Measurements from ENCODE around the gene ITGB5. TPM values are rescaled to one million over a fixed set of nuclear protein-coding genes. Genes with fewer than 3 reads are reported as not detected.

Gene ITGB5
- total and polyA plus RNA-seq, 2 donors (not counting 1 experiment from before 2014, with no cell fraction given): 99.7 to 196 TPM

- TF ChIP-seq, protein P1, sequence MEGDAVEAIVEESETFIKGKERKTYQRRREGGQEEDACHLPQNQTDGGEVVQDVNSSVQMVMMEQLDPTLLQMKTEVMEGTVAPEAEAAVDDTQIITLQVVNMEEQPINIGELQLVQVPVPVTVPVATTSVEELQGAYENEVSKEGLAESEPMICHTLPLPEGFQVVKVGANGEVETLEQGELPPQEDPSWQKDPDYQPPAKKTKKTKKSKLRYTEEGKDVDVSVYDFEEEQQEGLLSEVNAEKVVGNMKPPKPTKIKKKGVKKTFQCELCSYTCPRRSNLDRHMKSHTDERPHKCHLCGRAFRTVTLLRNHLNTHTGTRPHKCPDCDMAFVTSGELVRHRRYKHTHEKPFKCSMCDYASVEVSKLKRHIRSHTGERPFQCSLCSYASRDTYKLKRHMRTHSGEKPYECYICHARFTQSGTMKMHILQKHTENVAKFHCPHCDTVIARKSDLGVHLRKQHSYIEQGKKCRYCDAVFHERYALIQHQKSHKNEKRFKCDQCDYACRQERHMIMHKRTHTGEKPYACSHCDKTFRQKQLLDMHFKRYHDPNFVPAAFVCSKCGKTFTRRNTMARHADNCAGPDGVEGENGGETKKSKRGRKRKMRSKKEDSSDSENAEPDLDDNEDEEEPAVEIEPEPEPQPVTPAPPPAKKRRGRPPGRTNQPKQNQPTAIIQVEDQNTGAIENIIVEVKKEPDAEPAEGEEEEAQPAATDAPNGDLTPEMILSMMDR (conservative IDR thresholded peaks at IDR 0.05 in 1 of 2, IDR thresholded peaks at IDR 0.05 in 1 of 2; ENCODE audit: low read depth in 1 of 2, low read length in 2 of 2): no peak
- no peak for TF ChIP-seq EZH2 (IDR thresholded peaks at IDR 0.05; ENCODE audit: low read length, missing control alignments)
- no peak overlapping the region for H3K4me3 ChIP-seq (replicated peaks in 1 of 4; ENCODE audit: control extremely low read depth in 1 of 4, insufficient read depth in 1 of 4, low read depth in 3 of 4, low read length in 4 of 4)
Measured at GRCh38 chr3:124813541-124813940, 73.6 kb downstream of the ITGB5 start.

DNA sequence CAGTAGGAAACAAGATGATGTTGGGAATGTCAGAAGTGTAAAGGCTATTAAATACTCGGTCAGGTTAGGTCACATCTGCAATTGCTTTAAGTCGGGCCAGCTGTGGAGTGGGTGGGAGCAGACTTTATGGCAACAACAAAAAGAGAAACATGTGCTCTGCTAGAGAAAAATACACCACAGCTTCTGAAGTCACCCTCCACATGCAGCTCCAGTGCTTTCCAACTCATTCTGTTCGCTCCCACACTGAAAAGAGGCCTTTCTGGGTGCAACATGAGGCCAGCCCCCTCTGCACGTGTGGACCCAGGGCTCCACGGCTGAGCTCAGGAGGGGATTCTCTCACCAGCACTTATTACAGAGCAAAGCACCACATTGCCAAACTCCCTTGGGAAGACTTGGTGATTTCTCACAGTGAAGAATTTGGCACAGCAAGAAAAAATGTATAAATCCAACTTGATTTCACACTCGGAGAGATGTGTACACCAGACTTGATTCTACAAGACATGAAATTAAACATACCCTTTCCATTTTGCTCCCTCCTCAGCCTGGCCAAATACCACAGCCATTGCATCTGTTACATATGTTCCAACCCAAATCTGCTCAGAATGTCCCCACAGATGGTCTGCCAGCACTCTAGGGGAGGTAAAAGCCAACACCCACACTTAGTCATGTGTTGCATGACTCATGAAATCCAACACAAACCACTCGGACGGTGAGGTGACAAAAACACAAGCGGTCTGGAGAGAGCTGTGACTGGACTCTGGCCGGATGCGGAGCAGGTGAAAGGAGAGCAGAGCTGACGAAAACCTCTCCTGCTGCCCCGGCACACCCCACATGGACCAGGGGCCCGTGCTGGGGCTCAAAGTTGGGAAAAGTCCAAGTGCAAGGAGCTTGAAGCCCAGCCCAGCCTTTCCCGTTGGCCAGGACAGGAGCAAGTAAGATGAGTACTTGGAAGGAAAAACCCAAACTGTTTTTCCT lies 74.6 kb downstream of the ITGB5 start:
- peak; percentile 97 to 99 for DNase-seq (ENCODE audit: low read depth in 2 of 2)
- H2AFZ ChIP-seq (ENCODE audit: low read length): no peak overlapping the region
- no peaks in the 10 kb centered on the region for H4K20me1 ChIP-seq (ENCODE audit: control insufficient read depth, extremely low read depth, insufficient read depth, low read length)
- no peaks in the 10 kb centered on the region for H3K9me3 ChIP-seq (ENCODE audit: control insufficient read depth, insufficient read depth, low read depth, low read length)
- no peak for TF ChIP-seq EZH2 (IDR thresholded peaks at IDR 0.05; ENCODE audit: low read length, missing control alignments)
- TF ChIP-seq, protein P1 (conservative IDR thresholded peaks at IDR 0.05 in 1 of 2, IDR thresholded peaks at IDR 0.05 in 1 of 2; ENCODE audit: low read depth in 1 of 2, low read length in 2 of 2): no peak
- peaks cover 24% of the 10 kb centered on the region for H3K4me1 ChIP-seq (ENCODE audit: control insufficient read depth, extremely low read depth, insufficient read depth, low read length)
- peak overlapping the region; percentile 33 for H3K9ac ChIP-seq (ENCODE audit: insufficient read depth, low read length)
- H3K4me2 ChIP-seq (ENCODE audit: extremely low read depth, insufficient read depth, low read length): peak overlapping the region; percentile 60
- no peaks in the 10 kb centered on the region for H3K79me2 ChIP-seq (ENCODE audit: control insufficient read depth, insufficient read depth, low read length)
- no peaks in the 10 kb centered on the region for H3K27me3 ChIP-seq (ENCODE audit: control insufficient read depth, insufficient read depth, low read length)
- peak overlapping the region; percentile 79 for H3K27ac ChIP-seq (ENCODE audit: insufficient read depth, low read length)
- H3K36me3 ChIP-seq (ENCODE audit: control insufficient read depth, insufficient read depth, low read length): peaks cover 3% of the 10 kb centered on the region
- H3K4me3 ChIP-seq (replicated peaks in 1 of 4; ENCODE audit: control extremely low read depth in 1 of 4, insufficient read depth in 1 of 4, low read depth in 3 of 4, low read length in 4 of 4): no peak overlapping the region

More at GRCh38 chr3:124813541-124813940, 73.6 kb downstream of the ITGB5 start:
- Histone ChIP-seq H3K4me1 (ENCODE audit: control insufficient read depth, extremely low read depth, insufficient read depth, low read length) (peaks cover 24% of the 10 kb centered on the region), H3K36me3 (ENCODE audit: control insufficient read depth, insufficient read depth, low read length) (peaks cover 3% of the 10 kb centered on the region), H2AFZ (ENCODE audit: low read length) (no peak overlapping the region), H3K4me2 (ENCODE audit: extremely low read depth, insufficient read depth, low read length) (peak overlapping the region; percentile 21), H3K27ac (ENCODE audit: insufficient read depth, low read length) (peak overlapping the region; percentile 79), H3K9me3 (ENCODE audit: control insufficient read depth, insufficient read depth, low read depth, low read length) (no peaks in the 10 kb centered on the region), H4K20me1 (ENCODE audit: control insufficient read depth, extremely low read depth, insufficient read depth, low read length) (no peaks in the 10 kb centered on the region), H3K27me3 (ENCODE audit: control insufficient read depth, insufficient read depth, low read length) (no peaks in the 10 kb centered on the region), H3K9ac (ENCODE audit: insufficient read depth, low read length) (no peak overlapping the region), H3K79me2 (ENCODE audit: control insufficient read depth, insufficient read depth, low read length) (no peaks in the 10 kb centered on the region)
- no peak for DNase-seq (ENCODE audit: low read depth in 2 of 2)

DNA sequence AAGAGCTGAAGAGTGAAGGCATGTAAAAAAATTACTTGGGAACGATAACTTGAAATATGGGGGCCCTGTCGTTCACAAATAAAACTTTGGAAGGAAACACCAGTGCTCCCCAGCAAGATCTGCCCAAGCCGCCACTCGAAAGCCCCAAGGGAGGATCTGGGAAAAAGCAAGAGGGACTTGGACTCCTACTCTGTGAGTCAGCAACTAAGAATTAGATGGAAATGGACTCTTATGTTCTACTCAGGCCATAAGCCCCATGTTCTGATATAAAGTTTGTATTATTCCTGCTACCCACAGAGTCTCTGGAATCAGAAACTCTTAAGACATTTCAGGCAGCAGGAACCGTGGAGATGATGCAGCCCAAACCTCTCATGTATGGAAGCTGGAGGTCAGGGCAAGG lies 75.7 kb downstream of the ITGB5 start:
- TF ChIP-seq, protein P1 (conservative IDR thresholded peaks at IDR 0.05 in 1 of 2, IDR thresholded peaks at IDR 0.05 in 1 of 2; ENCODE audit: low read depth in 1 of 2, low read length in 2 of 2): no peak
- no peak for TF ChIP-seq EZH2 (IDR thresholded peaks at IDR 0.05; ENCODE audit: low read length, missing control alignments)
- Histone ChIP-seq H3K4me2 (ENCODE audit: extremely low read depth, insufficient read depth, low read length) (peak overlapping the region; percentile 60), H3K36me3 (ENCODE audit: control insufficient read depth, insufficient read depth, low read length) (peaks cover 3% of the 10 kb centered on the region), H3K4me1 (ENCODE audit: control insufficient read depth, extremely low read depth, insufficient read depth, low read length) (peaks cover 24% of the 10 kb centered on the region), H3K9ac (ENCODE audit: insufficient read depth, low read length) (no peak overlapping the region), H3K79me2 (ENCODE audit: control insufficient read depth, insufficient read depth, low read length) (no peaks in the 10 kb centered on the region), H3K27me3 (ENCODE audit: control insufficient read depth, insufficient read depth, low read length) (no peaks in the 10 kb centered on the region), H3K27ac (ENCODE audit: insufficient read depth, low read length) (peak overlapping the region; percentile 79), H2AFZ (ENCODE audit: low read length) (no peak overlapping the region), H3K4me3 (replicated peaks in 1 of 4; ENCODE audit: control extremely low read depth in 1 of 4, insufficient read depth in 1 of 4, low read depth in 3 of 4, low read length in 4 of 4) (no peak overlapping the region), H3K9me3 (ENCODE audit: control insufficient read depth, insufficient read depth, low read depth, low read length) (no peaks in the 10 kb centered on the region), H4K20me1 (ENCODE audit: control insufficient read depth, extremely low read depth, insufficient read depth, low read length) (no peaks in the 10 kb centered on the region)
- DNase-seq (ENCODE audit: low read depth in 2 of 2): peak; percentile 73 to 88

Data from fibroblast of lung (primary cell).